A204.1 (cell line): ENCODE data around the gene CEP131.

ENCODE experiments used
- FAIRE-seq: peaks from 2 replicates; lab custom pipeline; 2012; peaks lifted over from hg19 to GRCh38; lab: Jason Lieb, UNC

The CEP131 gene

GRCh38 chr17:81198826-81199481 lies 23.8 kb downstream of the CEP131 start:
- FAIRE-seq, result no peak

DNA sequence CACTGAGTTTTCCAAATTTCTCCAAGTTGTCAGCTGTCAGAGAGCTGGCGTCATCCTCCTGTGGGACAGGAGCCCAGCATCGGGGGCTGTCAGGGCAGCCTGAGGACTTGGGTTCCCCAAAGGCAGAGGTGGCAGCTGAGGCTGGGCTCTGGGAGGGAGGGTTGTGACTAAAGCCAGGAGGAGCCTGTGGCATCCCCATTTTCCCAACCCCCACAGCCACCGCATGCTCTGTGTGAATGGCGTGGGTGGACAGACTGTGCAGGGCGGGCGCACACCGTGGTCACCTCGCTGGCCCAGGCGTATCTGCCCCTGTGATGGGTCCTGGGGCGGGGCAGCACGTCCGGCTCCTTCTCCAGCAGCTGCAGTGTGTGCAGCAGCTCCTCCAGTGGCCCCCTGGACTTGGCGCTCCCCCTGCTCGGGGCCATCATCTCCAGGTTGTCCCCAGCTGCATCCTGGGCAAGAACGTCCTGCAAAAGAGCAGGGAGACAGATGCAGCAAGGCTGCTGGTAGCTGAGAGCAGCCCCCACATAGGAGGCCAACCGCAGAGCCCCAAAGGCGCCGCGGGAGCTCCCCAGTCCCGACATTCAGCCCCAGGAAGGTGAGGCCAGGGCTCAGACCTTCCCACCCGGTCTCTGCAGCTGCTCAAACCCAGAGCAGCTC lies 24.8 kb downstream of the CEP131 start:
- no peak for FAIRE-seq

DNA sequence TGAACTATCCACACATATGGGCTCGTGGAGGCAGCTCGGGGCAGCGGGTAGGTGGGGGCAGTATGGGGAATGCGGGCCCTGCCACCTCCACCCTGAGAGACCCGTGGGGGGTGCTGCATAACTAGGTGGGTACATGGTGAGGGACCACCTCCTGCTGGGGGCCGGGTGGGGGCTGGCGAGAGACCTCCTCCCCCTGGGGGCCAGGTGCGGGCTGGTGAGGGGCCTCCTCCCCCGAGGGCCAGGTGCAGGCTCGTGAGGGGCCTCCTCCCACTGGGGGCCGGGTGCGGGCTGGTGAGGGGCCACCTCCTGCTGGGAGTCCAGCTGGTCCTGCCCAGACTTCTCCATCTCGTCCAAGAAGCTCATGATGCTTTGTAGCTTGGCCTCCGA lies 25.4 kb downstream of the CEP131 start:
- no peak for FAIRE-seq

DNA sequence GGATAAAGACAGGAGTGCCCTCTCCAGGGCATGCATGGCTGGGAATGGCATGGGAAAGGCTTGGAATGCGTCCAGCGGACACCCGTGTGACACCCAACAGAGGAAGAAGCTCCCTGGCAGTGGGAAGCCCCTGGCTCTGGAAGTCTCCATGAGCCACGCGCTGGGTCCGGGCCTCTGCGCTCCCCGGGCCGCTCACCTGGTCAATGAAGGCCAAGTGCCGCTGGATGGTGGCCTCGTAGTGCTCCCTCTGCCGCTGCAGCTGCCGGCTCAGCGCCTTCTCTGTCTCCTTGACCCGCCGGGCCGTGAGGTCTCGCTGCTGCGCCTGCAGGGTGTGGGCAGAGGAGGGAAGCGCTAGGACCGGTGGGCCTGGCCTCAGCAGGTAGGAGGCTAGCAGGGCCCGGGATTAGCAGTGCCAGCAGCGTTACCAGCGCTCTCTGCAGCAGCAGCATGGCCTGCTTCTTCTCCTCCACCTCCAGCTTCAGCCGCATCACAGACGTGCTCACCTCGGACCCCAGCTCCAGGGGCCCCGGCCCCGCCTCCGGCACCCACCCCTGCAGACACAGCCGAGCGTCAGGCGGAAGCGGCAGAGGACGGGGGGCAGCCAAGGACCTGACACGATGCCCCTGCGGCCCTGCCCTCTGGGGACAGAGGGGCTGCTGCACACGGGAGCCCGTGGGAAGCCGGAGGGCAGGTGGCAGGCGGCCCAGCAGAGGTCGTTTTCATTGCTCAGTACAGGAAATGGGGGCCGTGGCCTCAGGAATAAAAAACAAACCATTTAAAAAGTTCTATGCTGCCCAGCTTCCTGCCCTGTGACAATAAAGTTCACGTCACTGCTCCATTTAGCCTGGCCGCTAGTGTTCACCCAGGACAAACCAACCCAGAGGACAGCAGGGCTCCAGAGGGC lies 26.0 kb downstream of the CEP131 start:
- FAIRE-seq, result no peak

GRCh38 chr17:81195941-81196495 lies 26.7 kb downstream of the CEP131 start:
- no peak for FAIRE-seq

- FAIRE-seq, result no peak
Observed at GRCh38 chr17:81194941-81195901, 27.5 kb downstream of the CEP131 start.

GRCh38 chr17:81194225-81194760 lies 28.5 kb downstream of the CEP131 start:
- FAIRE-seq, result no peak

- FAIRE-seq, result no peak
Observed at GRCh38 chr17:81193470-81194224, 29.1 kb downstream of the CEP131 start.

DNA sequence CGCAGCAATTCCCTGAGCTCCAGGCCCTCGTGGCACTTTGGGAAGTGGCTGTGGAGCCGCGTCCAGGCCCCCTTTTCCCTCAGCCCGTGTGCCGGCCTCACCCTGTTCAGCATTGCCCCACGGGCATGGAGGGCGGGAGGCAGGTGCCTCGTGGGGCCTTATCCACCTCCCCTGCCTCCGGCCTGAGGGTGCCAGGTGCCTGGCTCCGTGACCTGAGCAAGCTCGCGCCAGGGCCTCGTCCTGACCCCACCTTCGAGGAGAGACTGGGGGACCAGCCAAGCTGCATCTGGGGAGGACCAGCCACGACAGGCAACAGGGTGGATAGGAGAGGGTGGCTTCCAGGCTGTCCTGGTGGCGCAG lies 29.7 kb downstream of the CEP131 start:
- FAIRE-seq, result no peak

GRCh38 chr17:81192386-81193050 lies 30.2 kb downstream of the CEP131 start:
- no peak for FAIRE-seq

DNA sequence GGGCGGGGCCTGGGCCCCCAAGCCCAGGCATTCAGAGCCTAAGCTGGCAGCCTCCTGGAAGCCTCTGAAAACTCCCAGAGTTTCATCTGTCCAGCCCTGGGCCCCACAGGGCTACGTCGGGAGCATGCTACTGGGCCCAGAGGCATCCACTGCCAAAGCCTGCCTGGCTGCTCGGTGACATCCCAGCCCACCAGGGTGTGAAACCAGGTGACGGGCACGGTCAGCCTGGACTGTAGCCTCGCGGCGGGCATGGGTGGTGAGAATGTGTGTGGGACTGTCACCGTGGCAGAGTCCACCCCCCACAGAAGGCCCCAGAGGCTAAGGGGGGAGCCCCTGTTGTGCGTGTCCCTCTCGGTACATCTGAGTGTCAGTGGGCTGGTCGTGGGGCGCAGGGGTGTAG lies 31.1 kb downstream of the CEP131 start:
- FAIRE-seq, result no peak

DNA sequence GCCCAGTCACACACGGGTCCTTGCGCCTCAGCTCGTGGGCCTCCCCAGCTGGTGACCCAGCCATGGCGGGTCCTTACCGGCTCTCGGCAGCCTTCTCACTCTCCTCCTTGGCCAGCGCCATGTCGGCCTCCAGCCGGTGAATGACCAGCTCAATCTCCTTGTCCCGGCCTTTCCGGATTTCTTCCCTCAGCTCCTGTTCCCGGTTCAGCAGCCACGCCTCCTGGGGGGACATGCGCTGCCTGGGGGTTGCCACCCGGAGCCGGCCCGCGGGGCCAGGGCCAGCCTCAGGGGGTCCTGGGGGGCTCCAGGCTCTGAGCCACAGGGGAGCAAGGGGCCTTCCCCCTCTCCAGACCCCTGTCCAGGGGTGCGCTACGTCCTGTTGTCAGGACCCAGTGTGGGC lies 31.6 kb downstream of the CEP131 start:
- no peak for FAIRE-seq

DNA sequence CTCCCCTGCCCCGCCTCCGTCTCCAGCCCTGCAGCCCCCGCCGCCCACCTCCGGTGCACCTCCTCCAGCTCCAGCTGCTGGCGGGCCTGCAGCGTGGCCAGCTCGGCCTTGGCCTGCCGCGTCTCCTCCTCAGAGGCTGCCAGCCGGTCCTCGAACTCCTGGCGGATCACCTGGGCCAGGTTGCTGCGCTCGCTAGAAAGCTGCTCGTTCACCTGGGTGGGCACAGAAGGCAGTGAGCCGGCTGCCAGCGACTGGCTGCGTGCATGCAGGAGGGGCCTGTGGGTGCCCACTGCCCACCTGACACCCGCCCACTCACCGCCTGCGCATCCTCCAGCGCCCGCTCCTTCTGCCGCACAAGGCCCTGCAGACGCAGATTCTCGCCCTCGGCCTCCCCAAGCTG lies 32.2 kb downstream of the CEP131 start:
- no peak for FAIRE-seq

GRCh38 chr17:81189670-81190530 lies 32.9 kb downstream of the CEP131 start:
- FAIRE-seq, result no peak

DNA sequence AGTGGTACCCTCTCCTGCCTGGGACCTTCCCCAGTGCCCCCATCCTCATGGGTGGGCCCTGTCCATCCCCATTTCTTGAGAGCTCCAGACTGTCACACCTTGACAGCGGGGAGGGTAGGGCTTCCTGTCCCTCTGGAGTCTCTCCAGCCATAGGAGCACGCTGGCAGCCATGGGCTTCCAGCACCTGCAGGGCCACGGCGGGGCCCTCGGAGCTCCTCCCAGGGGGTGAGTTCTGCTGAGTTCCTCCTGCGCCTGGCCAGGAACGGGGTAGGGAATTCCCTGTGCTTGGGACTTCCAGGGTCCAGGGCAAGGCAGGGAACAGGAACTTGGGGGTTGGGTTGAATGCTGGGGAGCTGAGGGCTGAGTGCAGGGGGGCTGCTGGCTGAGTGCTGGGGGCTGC lies 33.7 kb downstream of the CEP131 start:
- no peak for FAIRE-seq

- no peak for FAIRE-seq
Observed at GRCh38 chr17:81188491-81188840, 34.3 kb downstream of the CEP131 start.

GRCh38 chr17:81187586-81188490 lies 34.9 kb downstream of the CEP131 start:
- FAIRE-seq, result no peak

DNA sequence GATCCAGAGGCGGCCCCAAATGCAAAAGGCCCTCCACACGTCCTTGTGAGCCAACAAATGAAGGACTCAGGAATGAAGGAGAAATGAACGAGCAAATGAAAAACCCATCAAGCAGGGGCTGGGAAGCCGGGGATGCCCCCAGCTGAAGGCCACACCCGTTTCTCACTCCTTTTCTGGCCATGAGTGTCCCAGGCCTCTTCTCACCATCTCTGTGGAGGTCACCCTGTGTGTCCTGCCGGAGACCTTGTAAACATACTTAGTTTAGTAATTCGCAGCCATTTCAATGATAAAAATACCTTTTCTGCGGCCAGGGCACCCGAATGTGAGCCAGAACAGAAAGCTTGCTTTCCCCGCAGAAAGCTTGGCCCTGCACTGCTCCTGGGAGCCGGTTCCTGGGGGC lies 35.6 kb downstream of the CEP131 start:
- FAIRE-seq, result no peak
